NCI-H526 treated with DMSO at 0.1 percent for 48 hours (cell line): ENCODE results near the gene VWA3B.
"Not testable (repeated sequence)": the region's sequence is repeated elsewhere in the genome, so short reads cannot be mapped to it uniquely, and the experiment has no call there.

ENCODE experiments used
- DNase-seq: peaks from one replicate; lab custom pipeline; 2025; lab: John Stamatoyannopoulos, UW

VWA3B gene

GRCh38 chr2:98085649-98086048, 1.3 kb upstream of the VWA3B start:
- DNase-seq, result no peak

- no peak for DNase-seq
Measured at GRCh38 chr2:98087447-98088020, 567 bp downstream of the VWA3B start.

GRCh38 chr2:98088261-98088660, 1.3 kb downstream of the VWA3B start:
- DNase-seq, result no peak

GRCh38 chr2:98089941-98090340, 3.0 kb downstream of the VWA3B start:
- no peak for DNase-seq

- DNase-seq, result no peak
Measured at GRCh38 chr2:98090951-98091350, 4.0 kb downstream of the VWA3B start.

GRCh38 chr2:98091738-98092137, 4.8 kb downstream of the VWA3B start:
- no peak for DNase-seq

GRCh38 chr2:98093146-98093545, 6.2 kb downstream of the VWA3B start:
- no peak for DNase-seq

GRCh38 chr2:98093611-98094010, 6.6 kb downstream of the VWA3B start:
- no peak for DNase-seq

- DNase-seq, result no peak
Measured at GRCh38 chr2:98099939-98100743, 13.2 kb downstream of the VWA3B start.

- not testable (repeated sequence) for DNase-seq
Measured at GRCh38 chr2:98102315-98102714, 15.3 kb downstream of the VWA3B start.

- no peak for DNase-seq
Measured at GRCh38 chr2:98102878-98103277, 15.9 kb downstream of the VWA3B start.

GRCh38 chr2:98108110-98108509, 21.1 kb downstream of the VWA3B start:
- DNase-seq, result no peak

- no peak for DNase-seq
Measured at GRCh38 chr2:98110741-98111140, 23.8 kb downstream of the VWA3B start.

GRCh38 chr2:98114643-98115330, 27.8 kb downstream of the VWA3B start:
- no peak for DNase-seq

GRCh38 chr2:98118161-98118560, 31.2 kb downstream of the VWA3B start:
- no peak for DNase-seq

GRCh38 chr2:98118852-98119251, 31.9 kb downstream of the VWA3B start:
- DNase-seq, result no peak

GRCh38 chr2:98121149-98121548, 34.2 kb downstream of the VWA3B start:
- no peak for DNase-seq

- no peak for DNase-seq
Measured at GRCh38 chr2:98122524-98122923, 35.6 kb downstream of the VWA3B start.

GRCh38 chr2:98123286-98123685, 36.3 kb downstream of the VWA3B start:
- DNase-seq, result no peak

GRCh38 chr2:98126061-98126460, 39.1 kb downstream of the VWA3B start:
- no peak for DNase-seq

GRCh38 chr2:98127229-98127989, 40.4 kb downstream of the VWA3B start:
- DNase-seq, result no peak

GRCh38 chr2:98128556-98129109, 41.7 kb downstream of the VWA3B start:
- no peak for DNase-seq
